ENCODE measurements around the gene TRPT1.

DNA sequence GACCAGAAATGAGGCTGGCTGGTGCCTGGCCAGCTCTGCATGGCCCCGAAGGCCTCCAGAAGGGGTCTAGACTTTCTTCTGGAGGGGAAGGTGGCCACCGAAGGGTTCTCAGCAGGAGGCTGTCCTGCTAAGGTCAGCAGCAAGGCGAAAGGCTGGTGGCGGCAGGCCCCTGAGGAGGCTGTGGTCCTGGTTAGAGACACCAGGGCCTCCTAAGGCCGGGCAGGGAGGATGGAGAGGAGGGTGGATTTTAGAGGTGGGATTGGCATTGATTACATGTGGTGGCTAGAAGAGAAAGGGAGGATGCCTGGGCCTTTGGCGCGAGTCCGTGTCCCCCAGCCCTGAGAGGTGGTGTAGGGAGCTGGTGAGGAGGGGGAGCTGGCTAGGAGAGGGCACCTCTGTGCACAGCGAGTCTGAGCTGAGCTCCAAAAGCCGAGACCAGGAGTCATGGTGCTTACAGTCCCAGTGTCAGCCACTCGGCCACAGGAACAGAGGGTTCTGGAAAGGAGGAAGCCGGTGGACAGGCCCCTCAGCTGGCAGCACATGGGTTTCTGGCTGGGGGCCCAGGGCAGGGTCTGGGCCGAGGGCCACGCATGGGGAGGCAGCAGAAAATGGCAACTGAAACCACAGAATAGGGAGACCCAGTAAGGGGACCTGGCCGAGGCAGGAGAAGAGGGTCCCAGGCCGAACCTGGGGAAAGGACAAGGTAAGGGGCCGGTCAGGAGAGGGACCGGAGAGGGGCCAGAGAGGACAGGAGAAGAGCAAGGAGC lies 17.0 kb downstream of the TRPT1 start:
- TF ChIP-seq EZH2 (IDR thresholded peaks at IDR 0.05; ENCODE audit: insufficient read depth, poor library complexity, severe bottlenecking) = no peak
- no peak for TF ChIP-seq EZH2phosphoT487 (IDR thresholded peaks at IDR 0.05; ENCODE audit: insufficient read depth, low read depth)

All from GM23248 (cell line).